HFF-Myc (cell line): ENCODE data around the gene PLXNA3.

ENCODE experiments used
- DNase-seq: peaks from one replicate; pipeline ENCODE4 v3.0.0-alpha.2; 2011; ENCODE audit warnings: low read depth; ENCODE audit errors: extremely low read depth
- H3K4me3 ChIP-seq: replicated peaks from 2 replicates; pipeline ENCODE4 v1.5.1; 2011; ENCODE audit warnings: low read depth, mild to moderate bottlenecking, control low read depth, low read length
- TF ChIP-seq, protein P1 (sequence below): IDR thresholded peaks from 2 replicates; pipeline ENCODE4 v1.5.1; 2012; ENCODE audit warnings: mild to moderate bottlenecking, low read depth, low read length, control low read depth; ENCODE audit errors: missing control alignments

Gene PLXNA3

DNA sequence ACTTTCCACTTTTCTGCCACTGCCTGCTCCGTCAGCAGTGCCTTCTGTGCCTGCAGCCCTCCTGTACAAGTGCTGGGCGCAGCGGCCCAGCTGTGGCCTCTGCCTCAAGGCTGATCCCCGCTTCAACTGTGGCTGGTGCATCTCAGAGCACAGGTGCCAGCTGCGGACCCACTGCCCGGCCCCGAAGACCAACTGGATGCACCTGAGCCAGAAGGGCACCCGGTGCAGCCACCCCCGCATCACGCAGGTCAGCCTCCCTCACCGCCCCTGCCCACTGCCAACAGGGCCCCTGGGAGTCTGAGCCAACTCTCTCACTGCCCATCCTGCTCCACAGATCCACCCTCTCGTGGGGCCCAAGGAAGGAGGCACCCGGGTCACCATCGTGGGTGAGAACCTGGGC lies 7.5 kb downstream of the PLXNA3 start:
- no peak for DNase-seq
- H3K4me3 ChIP-seq, result no peak overlapping the region
- TF ChIP-seq, protein P1, sequence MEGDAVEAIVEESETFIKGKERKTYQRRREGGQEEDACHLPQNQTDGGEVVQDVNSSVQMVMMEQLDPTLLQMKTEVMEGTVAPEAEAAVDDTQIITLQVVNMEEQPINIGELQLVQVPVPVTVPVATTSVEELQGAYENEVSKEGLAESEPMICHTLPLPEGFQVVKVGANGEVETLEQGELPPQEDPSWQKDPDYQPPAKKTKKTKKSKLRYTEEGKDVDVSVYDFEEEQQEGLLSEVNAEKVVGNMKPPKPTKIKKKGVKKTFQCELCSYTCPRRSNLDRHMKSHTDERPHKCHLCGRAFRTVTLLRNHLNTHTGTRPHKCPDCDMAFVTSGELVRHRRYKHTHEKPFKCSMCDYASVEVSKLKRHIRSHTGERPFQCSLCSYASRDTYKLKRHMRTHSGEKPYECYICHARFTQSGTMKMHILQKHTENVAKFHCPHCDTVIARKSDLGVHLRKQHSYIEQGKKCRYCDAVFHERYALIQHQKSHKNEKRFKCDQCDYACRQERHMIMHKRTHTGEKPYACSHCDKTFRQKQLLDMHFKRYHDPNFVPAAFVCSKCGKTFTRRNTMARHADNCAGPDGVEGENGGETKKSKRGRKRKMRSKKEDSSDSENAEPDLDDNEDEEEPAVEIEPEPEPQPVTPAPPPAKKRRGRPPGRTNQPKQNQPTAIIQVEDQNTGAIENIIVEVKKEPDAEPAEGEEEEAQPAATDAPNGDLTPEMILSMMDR, result no peak

DNA sequence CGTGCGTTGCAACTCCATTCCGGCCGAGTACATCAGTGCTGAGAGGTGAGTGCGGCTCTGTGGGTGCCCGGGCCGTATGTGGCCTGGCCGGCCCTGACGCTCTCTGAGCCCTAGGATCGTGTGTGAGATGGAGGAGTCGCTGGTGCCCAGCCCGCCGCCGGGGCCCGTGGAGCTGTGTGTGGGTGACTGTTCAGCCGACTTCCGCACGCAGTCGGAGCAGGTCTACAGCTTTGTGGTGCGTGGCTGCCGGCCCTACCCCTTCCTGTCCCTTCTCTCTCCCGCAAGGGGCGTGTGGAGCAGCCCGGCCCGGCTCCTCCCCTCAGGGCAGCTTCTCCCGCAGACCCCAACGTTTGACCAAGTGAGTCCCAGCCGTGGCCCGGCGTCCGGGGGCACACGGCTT lies 8.0 kb downstream of the PLXNA3 start:
- TF ChIP-seq, protein P1, result no peak
- no peak overlapping the region for H3K4me3 ChIP-seq
- no peak for DNase-seq

DNA sequence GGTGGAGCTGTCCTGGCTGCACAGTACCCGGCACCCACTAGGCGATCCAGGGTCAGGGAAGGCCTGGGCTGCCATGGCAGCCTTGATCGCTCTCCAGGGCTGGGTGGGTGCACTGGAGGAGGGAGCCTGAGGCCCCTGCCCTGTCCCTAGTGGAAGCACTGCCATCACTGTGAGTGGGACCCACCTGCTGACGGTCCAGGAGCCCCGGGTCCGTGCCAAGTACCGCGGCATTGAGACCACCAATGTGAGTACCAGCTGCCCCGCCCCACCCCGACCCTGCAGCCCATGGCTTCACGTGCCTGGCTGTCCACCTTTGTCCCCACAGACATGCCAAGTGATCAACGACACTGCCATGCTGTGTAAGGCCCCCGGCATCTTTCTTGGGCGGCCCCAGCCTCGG lies 8.8 kb downstream of the PLXNA3 start:
- TF ChIP-seq, protein P1, result no peak
- DNase-seq, result no peak
- no peak overlapping the region for H3K4me3 ChIP-seq

DNA sequence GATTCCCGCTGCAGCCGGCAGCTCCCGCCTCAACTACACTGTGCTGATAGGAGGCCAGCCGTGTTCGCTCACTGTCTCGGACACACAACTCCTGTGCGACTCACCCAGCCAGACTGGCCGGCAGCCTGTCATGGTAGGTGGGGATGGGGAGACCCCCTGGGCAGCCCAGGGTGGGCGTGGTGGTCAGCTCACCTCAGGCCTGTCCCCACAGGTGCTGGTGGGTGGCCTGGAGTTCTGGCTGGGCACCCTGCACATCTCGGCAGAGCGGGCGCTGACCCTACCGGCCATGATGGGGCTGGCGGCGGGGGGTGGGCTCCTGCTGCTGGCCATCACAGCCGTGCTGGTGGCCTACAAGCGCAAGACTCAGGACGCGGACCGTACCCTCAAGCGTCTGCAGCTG lies 9.5 kb downstream of the PLXNA3 start:
- H3K4me3 ChIP-seq, result no peak overlapping the region
- no peak for DNase-seq
- TF ChIP-seq, protein P1, result no peak

DNA sequence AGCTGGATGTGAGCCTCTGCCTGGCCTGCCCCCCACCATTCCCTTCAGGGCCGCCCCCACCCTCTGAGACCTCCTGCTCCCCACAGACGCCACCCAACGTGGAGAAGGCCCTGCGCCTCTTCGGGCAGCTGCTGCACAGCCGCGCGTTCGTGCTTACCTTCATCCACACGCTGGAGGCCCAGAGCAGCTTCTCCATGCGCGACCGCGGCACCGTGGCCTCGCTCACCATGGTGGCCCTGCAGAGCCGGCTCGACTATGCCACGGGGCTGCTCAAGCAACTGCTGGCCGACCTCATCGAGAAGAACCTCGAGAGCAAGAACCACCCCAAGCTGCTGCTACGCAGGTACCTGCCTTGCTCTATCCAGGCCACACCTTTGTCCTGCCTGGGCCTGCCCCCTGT lies 10.1 kb downstream of the PLXNA3 start:
- no peak overlapping the region for H3K4me3 ChIP-seq
- TF ChIP-seq, protein P1, result no peak
- no peak for DNase-seq

DNA sequence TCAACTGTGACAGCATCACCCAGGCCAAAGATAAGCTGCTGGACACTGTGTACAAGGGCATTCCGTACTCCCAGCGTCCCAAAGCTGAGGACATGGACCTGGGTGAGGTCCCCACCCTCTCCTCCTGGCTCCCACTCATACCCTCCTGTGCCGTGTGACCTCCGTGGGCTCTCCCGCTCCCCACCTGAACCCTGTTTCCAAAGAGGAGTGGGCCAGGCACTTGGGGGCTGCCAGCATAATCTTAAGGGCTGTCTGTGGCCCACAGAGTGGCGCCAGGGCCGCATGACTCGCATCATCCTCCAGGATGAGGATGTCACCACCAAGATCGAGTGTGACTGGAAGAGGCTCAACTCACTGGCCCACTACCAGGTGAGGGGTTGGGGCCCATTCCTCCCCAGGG lies 11.0 kb downstream of the PLXNA3 start:
- no peak overlapping the region for H3K4me3 ChIP-seq
- TF ChIP-seq, protein P1, result no peak
- DNase-seq, result no peak

DNA sequence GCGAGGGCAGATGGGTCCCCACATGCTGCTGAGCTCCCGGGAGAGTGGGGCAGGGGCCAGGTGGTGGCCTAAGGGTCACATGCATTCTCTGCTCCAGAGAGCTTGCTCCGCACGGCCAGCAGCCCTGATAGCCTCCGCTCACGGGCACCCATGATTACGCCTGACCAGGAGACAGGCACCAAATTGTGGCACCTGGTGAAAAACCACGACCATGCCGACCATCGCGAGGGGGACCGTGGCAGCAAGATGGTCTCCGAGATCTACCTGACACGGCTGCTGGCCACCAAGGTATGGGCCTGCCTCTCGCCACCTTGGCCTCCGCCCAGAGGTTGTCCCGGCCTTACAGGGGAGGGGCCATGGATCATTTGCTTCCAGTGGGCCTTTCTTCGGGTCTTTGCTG lies 11.8 kb downstream of the PLXNA3 start:
- TF ChIP-seq, protein P1, result no peak
- H3K4me3 ChIP-seq, result no peak overlapping the region
- no peak for DNase-seq
